Measurements from ENCODE around the gene RNU6-7. TPM values are rescaled to one million over a fixed set of nuclear protein-coding genes. Genes with fewer than 3 reads are reported as not detected.

The RNU6-7 gene
- total RNA-seq, 2 donors from 2014 or later: not detected

DNA sequence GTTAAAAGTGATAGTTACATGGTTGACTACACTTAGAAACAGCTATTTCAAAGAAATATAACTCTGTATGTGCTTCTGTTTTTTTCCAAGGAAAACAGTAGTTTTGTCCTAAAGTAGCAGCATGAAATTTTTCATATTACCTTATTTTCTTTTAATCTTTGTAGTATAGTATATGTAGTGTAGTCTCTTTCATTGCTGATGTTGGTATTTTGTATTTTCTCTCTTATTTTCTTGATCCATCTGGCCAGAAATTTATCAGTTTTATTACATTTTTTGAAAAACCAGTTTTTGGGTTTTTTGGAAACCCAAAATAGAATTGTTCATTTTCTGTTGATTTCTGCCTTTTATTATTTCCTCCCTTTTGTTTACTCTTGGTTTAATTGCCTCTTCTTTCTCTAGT is 7.6 kb downstream of the RNU6-7 start:
- Histone ChIP-seq H3K27ac (no peak overlapping the region), H3K36me3 (no peaks in the 10 kb centered on the region), H3K27me3 (replicated peaks; ENCODE audit: insufficient read depth) (no peaks in the 10 kb centered on the region), H3K4me3 (no peak overlapping the region), H3K9me3 (no peaks in the 10 kb centered on the region), H3K4me1 (replicated peaks) (no peaks in the 10 kb centered on the region)
- DNase-seq (ENCODE audit: low spot score): no peak
- intact Hi-C loops (cut with DNase I): no loop called here
- TF ChIP-seq POLR2A (IDR thresholded peaks at IDR 0.05) (no peak), POLR2AphosphoS5 (IDR thresholded peaks at IDR 0.05) (no peak)
- TF ChIP-seq, protein P1, sequence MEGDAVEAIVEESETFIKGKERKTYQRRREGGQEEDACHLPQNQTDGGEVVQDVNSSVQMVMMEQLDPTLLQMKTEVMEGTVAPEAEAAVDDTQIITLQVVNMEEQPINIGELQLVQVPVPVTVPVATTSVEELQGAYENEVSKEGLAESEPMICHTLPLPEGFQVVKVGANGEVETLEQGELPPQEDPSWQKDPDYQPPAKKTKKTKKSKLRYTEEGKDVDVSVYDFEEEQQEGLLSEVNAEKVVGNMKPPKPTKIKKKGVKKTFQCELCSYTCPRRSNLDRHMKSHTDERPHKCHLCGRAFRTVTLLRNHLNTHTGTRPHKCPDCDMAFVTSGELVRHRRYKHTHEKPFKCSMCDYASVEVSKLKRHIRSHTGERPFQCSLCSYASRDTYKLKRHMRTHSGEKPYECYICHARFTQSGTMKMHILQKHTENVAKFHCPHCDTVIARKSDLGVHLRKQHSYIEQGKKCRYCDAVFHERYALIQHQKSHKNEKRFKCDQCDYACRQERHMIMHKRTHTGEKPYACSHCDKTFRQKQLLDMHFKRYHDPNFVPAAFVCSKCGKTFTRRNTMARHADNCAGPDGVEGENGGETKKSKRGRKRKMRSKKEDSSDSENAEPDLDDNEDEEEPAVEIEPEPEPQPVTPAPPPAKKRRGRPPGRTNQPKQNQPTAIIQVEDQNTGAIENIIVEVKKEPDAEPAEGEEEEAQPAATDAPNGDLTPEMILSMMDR (IDR thresholded peaks at IDR 0.05): no peak

DNA sequence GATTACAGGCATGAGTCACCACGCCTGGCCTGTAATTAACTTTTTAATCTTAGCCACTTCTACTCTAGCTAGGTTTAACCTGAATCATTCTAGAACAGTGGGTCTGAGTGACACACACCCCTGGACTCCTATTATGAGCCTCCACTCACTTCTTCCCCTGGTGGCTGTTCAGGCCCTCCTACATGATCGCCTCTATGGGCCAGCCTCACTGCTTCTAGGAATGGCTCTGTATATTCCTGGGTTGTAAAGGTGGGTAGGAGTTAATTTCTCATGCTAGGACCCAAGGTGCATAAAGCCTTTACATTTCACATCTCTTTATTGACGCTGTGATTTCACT is 9.2 kb downstream of the RNU6-7 start:
- Histone ChIP-seq H3K4me1 (replicated peaks) (no peaks in the 10 kb centered on the region), H3K36me3 (no peaks in the 10 kb centered on the region), H3K9me3 (no peaks in the 10 kb centered on the region), H3K27ac (no peak overlapping the region), H3K4me3 (no peak overlapping the region), H3K27me3 (replicated peaks; ENCODE audit: insufficient read depth) (no peaks in the 10 kb centered on the region)
- 96% methylated on average over 3 of the region's 3 CpGs for WGBS
- intact Hi-C loops (cut with DNase I): no loop called here
- no peak for DNase-seq (ENCODE audit: low spot score)
- TF ChIP-seq, protein P1 (IDR thresholded peaks at IDR 0.05): no peak
- no peak for TF ChIP-seq POLR2AphosphoS5 (IDR thresholded peaks at IDR 0.05)
- no peak for TF ChIP-seq POLR2A (IDR thresholded peaks at IDR 0.05)

DNA sequence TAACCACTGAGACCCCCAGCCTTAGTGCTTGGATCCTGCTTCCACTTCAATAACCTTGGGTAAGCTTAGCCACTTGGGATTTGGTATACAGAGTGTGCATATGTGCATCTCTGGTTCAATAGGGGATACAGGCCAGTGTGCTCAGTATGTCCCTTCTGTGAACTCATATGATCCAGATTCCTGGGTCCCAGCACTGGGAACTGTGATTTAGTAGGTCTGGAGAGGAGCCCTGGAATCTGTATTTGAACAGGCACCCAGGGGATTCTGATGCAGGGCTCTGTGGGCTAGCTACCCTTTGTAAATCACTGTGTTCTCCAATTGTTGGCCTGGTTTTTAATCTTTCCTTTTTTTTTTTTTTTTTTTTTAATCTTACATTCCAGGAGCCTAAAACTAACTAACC is 11.0 kb downstream of the RNU6-7 start:
- no peaks in the 10 kb centered on the region for H3K27me3 ChIP-seq (replicated peaks; ENCODE audit: insufficient read depth)
- no peak overlapping the region for H3K27ac ChIP-seq
- TF ChIP-seq, protein P1 (IDR thresholded peaks at IDR 0.05): no peak
- no peak for TF ChIP-seq POLR2A (IDR thresholded peaks at IDR 0.05)
- no peak for TF ChIP-seq POLR2AphosphoS5 (IDR thresholded peaks at IDR 0.05)
- no peaks in the 10 kb centered on the region for H3K4me1 ChIP-seq (replicated peaks)
- no peak for DNase-seq (ENCODE audit: low spot score)
- H3K9me3 ChIP-seq: no peaks in the 10 kb centered on the region
- intact Hi-C loops (cut with DNase I): no loop called here
- no peak overlapping the region for H3K4me3 ChIP-seq
- H3K36me3 ChIP-seq: no peaks in the 10 kb centered on the region

DNA sequence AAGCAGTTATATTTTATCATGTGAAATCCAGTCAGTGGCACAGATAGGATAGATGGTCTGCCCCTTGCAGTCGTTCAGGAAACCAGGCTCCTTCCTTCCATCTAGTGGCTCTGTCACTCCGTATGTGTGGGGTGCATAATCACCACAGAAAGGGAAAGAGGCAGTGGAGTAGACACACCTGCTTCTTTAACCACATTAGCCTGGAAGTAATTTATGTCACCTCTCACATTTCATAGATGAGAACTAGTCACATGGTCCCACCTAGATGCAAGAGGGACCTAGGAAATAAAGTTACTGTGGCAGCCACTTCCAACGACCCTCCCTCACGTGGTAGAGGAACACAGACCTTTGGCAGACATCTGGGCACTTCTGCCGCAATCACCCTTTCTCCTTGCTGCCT is 15.5 kb downstream of the RNU6-7 start:
- no peaks in the 10 kb centered on the region for H3K9me3 ChIP-seq
- no peak overlapping the region for H3K27ac ChIP-seq
- 33% methylated on average over 5 of the region's 5 CpGs for WGBS
- no peak for DNase-seq (ENCODE audit: low spot score)
- no peaks in the 10 kb centered on the region for H3K4me1 ChIP-seq (replicated peaks)
- H3K36me3 ChIP-seq: no peaks in the 10 kb centered on the region
- TF ChIP-seq POLR2AphosphoS5 (IDR thresholded peaks at IDR 0.05) (no peak), POLR2A (IDR thresholded peaks at IDR 0.05) (no peak)
- TF ChIP-seq, protein P1 (IDR thresholded peaks at IDR 0.05): no peak
- intact Hi-C loops (cut with DNase I): no loop called here
- no peak overlapping the region for H3K4me3 ChIP-seq
- H3K27me3 ChIP-seq (replicated peaks; ENCODE audit: insufficient read depth): no peaks in the 10 kb centered on the region

DNA sequence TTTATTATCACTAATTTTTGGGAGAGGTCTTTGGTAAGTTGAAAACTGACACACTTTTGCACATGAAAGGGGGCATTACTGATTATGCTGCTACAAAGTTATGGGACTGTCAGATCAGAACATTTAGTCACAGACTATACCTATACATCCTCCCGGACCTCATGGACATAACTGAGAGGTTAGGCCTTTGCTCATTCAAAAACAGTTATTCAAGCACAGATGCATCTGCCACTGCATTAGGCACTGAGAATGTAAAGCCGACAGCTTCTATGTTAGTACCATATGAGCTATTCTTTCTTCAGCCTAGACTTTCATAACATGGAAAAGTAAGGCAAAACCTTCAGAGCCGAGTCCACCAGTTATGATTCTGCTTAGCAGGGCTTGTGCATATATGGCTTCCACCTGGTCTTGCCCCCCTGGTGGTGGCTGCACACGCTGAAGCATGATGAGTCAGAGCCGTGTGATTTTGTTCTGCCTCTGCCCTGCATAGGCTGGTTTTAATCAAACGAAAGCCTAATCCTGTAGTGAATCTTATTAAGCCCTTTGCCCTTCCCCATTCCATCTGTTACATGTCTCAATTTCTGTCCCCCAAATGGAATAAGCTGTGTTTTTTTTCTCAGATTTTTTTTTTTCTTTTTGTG is 23.0 kb downstream of the RNU6-7 start:
- DNase-seq (ENCODE audit: low spot score): no peak
- Histone ChIP-seq H3K9me3 (no peaks in the 10 kb centered on the region), H3K36me3 (no peaks in the 10 kb centered on the region), H3K4me1 (replicated peaks) (no peaks in the 10 kb centered on the region), H3K4me3 (no peak overlapping the region), H3K27me3 (replicated peaks; ENCODE audit: insufficient read depth) (no peaks in the 10 kb centered on the region), H3K27ac (no peak overlapping the region)
- WGBS: 58% methylated on average over 6 of the region's 6 CpGs
- TF ChIP-seq POLR2AphosphoS5 (IDR thresholded peaks at IDR 0.05) (peak; percentile 27), POLR2A (IDR thresholded peaks at IDR 0.05) (no peak)
- TF ChIP-seq, protein P1 (IDR thresholded peaks at IDR 0.05): peak in 1 of 4 experiments; percentile 39
- intact Hi-C loops (cut with DNase I): no loop called here

All from prostate gland (tissue), 2 donors.